GM18502 (cell line): ENCODE measurements around the gene SSR1.

Experiments used
- ATAC-seq: cut with Tn5 transposase; IDR thresholded peaks from one replicate; pipeline ENCODE4 v1.9.1; 2021; ENCODE audit warnings: mild to moderate bottlenecking; ENCODE audit not compliant: unreplicated experiment, poor library complexity

Gene SSR1

GRCh38 chr6:7261032-7261841 lies 51.8 kb downstream of the SSR1 start:
- peak; percentile 70 for ATAC-seq

- ATAC-seq, result no peak
These were observed 52.5 kb downstream of the SSR1 start for GRCh38 chr6:7260291-7261031.

- ATAC-seq, result no peak
These were observed 54.7 kb downstream of the SSR1 start for GRCh38 chr6:7258231-7258763.

GRCh38 chr6:7257521-7258230 lies 55.3 kb downstream of the SSR1 start:
- no peak for ATAC-seq

GRCh38 chr6:7256785-7257184 lies 56.2 kb downstream of the SSR1 start:
- no peak for ATAC-seq

- no peak for ATAC-seq
These were observed 57.1 kb downstream of the SSR1 start for GRCh38 chr6:7255918-7256317.

- no peak for ATAC-seq
These were observed 57.8 kb downstream of the SSR1 start for GRCh38 chr6:7254980-7255835.

GRCh38 chr6:7252390-7252789 lies 60.6 kb downstream of the SSR1 start:
- no peak for ATAC-seq

GRCh38 chr6:7251646-7252260 lies 61.2 kb downstream of the SSR1 start:
- no peak for ATAC-seq

GRCh38 chr6:7250812-7251211 lies 62.2 kb downstream of the SSR1 start:
- ATAC-seq, result no peak

GRCh38 chr6:7249946-7250643 lies 62.9 kb downstream of the SSR1 start:
- no peak for ATAC-seq

GRCh38 chr6:7249391-7249790 lies 63.6 kb downstream of the SSR1 start:
- ATAC-seq, result no peak

- ATAC-seq, result no peak
These were observed 65.2 kb downstream of the SSR1 start for GRCh38 chr6:7247828-7248227.

- ATAC-seq, result no peak
These were observed 65.9 kb downstream of the SSR1 start for GRCh38 chr6:7247179-7247456.

- ATAC-seq, result no peak
These were observed 66.4 kb downstream of the SSR1 start for GRCh38 chr6:7246401-7247178.

- no peak for ATAC-seq
These were observed 67.2 kb downstream of the SSR1 start for GRCh38 chr6:7245668-7246393.

- peak; percentile 49 for ATAC-seq
These were observed 69.6 kb downstream of the SSR1 start for GRCh38 chr6:7243179-7243981.
